Left cardiac atrium (tissue), 4 donors: Measurements from ENCODE around the gene ZNF611. TPM values are rescaled to one million over a fixed set of nuclear protein-coding genes. Genes with fewer than 3 reads are reported as not detected.

Experiments used
- ATAC-seq, 2 donors: fragments of 200-7000 bp; cut with Tn5 transposase; one replicate each; pipeline ENCODE4 v1.9.1; 2020; ENCODE audit warnings: mild to moderate bottlenecking in 2 of 2, moderate library complexity in 2 of 2
- DNase-seq: peaks from one replicate; pipeline ENCODE4 v3.0.0-alpha.2; 2020
- intact Hi-C, 2 donors: fragments of 100-400 bp; cut with DNase I; formaldehyde crosslinking; loops; one replicate each; pipeline versions ENCODE4 v1.14.1 to v1.15.1; 2022 to 2023
- total RNA-seq, 2 donors: library from RNA; stranded (reverse); fragmentation: NEBNext Ultra II Directional; extraction: Animal tissue kit (Norgen Biotek cat#: 25700); gene quantifications; one replicate each; pipeline ENCODE4 v1.2.1, GENCODE V29; 2021
- donor health status: DM: no; HTN: yes; CAD: no.
- donor health status: DM: no; HTN: yes; CAD: no; lungs with severe emphysema.
- donor health status: DM: yes; HTN: yes; CAD: no.
- donor health status: Dilated cardiomyopathy.

The ZNF611 gene
- total RNA-seq, 2 donors from 2014 or later, result 9.2 to 11.3 TPM

GRCh38 chr19:52658595-52658994 lies 76.2 kb downstream of the ZNF611 start:
- DNase-seq, result no peak
- no peak for ATAC-seq
- intact Hi-C loops, result no loop called here

GRCh38 chr19:52653161-52653560 lies 81.7 kb downstream of the ZNF611 start:
- ATAC-seq, result no peak
- DNase-seq, result no peak
- intact Hi-C loops, result no loop called here

Other genes with a start within 250 kb of the ZNF611 start
- gene ZNF808, start 207.4 kb downstream of the ZNF611 start, total RNA-seq, result 10 to 100 TPM; 25.1 to 29.3 TPM
- gene ZNF701, start 164.8 kb downstream of the ZNF611 start, total RNA-seq, result 10 to 100 TPM; 14.6 to 18.4 TPM
- 10 to 100 TPM; 18.2 to 19.3 TPM for gene ZNF83, start 96.7 kb downstream of the ZNF611 start, total RNA-seq
- gene ZNF600, start 51.7 kb upstream of the ZNF611 start, total RNA-seq, result 1 to 10 TPM; 3.9 to 4.4 TPM
- 1 to 10 TPM; 8.6 to 9.0 TPM for gene ZNF28, start 86.6 kb upstream of the ZNF611 start, total RNA-seq
- gene ZNF468, start 122.6 kb upstream of the ZNF611 start, total RNA-seq, result 1 to 10 TPM; 8.5 to 8.7 TPM
- gene ZNF320, start 162.6 kb upstream of the ZNF611 start, total RNA-seq, result 10 to 100 TPM; 10.7 to 12.9 TPM
- 1 to 10 TPM; 1.7 to 1.9 TPM for gene ZNF888, start 188.4 kb upstream of the ZNF611 start, total RNA-seq
- gene ZNF816, start 227.8 kb upstream of the ZNF611 start, total RNA-seq, result 1 to 10 TPM; 3.8 to 5.1 TPM